Fibroblast of pulmonary artery (primary cell): ENCODE measurements around the gene SNCA.

ENCODE experiments used
- DNase-seq: peaks from one replicate; pipeline ENCODE4 v3.0.0-alpha.2; 2010; ENCODE audit warnings: low read depth
- H3K4me3 ChIP-seq: replicated peaks from 2 replicates; pipeline ENCODE4 v1.5.1; 2011; ENCODE audit warnings: low read depth, mild to moderate bottlenecking, control low read depth, low read length, moderate library complexity
- CTCF ChIP-seq: IDR thresholded peaks from 2 replicates; pipeline ENCODE4 v1.5.1; 2011; ENCODE audit warnings: mild to moderate bottlenecking, control low read depth, low read length, inconsistent platforms; ENCODE audit errors: missing control alignments

The SNCA gene

GRCh38 chr4:89820010-89820409 lies 17.0 kb downstream of the SNCA start:
- H3K4me3 ChIP-seq = no peak overlapping the region
- no peak for TF ChIP-seq CTCF
- no peak for DNase-seq

DNA sequence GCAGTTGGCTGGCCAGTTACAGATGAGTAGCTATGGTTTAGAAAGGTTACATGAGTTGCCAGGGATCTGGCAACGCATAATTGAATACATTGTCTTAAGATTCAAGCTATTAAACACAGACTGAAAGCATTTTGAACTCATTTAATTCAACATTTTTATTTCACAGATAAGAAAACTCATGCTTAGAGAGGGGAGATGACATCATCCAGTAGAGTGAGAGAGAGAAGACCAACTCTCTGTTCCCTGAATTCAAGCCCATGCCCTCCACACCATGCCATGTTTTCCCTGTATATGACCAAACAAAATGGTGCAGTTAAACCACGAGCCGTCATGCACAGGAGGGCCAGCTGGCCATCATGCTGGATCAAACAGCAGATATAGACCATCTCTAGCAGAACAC lies 22.6 kb downstream of the SNCA start:
- no peak overlapping the region for H3K4me3 ChIP-seq

DNA sequence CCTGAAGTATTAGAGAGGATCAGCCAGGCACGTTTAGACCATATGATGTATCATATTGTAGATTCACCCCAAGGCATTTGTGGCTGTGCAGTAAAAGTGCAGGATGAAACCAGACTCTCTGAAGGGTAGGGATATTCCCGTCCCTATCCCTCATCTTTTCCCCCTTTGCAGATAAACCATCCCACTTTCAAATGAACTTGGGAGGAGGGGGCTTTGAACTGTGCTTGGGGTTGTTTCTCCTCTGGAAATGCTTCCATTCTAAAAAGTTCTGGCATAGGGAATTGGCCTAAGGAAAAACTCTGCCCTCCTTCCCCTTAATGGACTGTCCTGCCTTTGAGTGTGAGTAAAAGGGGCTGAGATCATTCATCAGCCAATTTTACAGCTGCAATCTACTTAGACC lies 23.8 kb downstream of the SNCA start:
- DNase-seq = no peak
- TF ChIP-seq CTCF = no peak

More for the DNA sequence above, 22.6 kb downstream of the SNCA start:
- no peak for TF ChIP-seq CTCF
- no peak for DNase-seq

GRCh38 chr4:89807441-89808140 lies 29.4 kb downstream of the SNCA start:
- DNase-seq = no peak
- no peak overlapping the region for H3K4me3 ChIP-seq
- TF ChIP-seq CTCF = no peak

More for the DNA sequence above, 23.8 kb downstream of the SNCA start:
- no peak overlapping the region for H3K4me3 ChIP-seq

DNA sequence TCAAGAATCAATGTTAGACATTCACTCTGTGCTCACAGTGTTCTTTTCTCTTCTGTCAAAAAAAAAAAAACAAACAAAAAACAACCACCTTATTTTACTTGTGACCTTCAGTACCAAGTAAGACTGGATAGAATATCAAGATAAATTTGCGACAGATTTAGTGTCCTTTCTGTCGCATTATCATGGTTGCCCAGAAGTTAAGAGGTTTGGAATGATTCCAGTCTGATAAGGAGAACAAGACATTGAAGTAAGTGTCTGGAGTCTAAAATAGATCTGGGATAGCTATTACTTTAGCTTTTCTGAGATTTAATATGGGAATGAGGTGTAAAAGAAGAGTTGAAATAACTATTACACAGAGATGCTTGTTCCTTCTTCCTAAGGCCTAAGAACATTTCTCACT lies 31.7 kb downstream of the SNCA start:
- TF ChIP-seq CTCF = no peak
- no peak overlapping the region for H3K4me3 ChIP-seq
- DNase-seq = no peak

DNA sequence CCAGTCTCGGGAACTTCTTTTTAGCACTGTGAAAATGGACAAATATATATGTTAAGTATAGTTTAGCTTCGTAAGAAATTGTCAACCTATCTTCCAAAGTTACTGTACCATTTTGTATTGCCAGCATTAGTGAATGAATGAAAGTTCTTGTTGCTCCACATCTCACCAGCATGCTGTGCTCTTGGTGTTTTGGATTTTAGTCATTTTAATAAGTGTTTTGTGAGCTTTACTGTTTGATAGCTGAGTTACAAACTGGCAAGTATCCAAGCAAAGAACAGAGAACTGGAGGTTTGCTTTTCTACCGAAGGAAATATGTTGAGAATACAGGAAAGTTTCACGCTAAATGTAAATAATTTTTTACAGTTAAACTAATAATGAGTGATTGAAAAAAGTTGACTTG lies 33.0 kb downstream of the SNCA start:
- TF ChIP-seq CTCF = no peak
- no peak for DNase-seq
- H3K4me3 ChIP-seq = no peak overlapping the region

DNA sequence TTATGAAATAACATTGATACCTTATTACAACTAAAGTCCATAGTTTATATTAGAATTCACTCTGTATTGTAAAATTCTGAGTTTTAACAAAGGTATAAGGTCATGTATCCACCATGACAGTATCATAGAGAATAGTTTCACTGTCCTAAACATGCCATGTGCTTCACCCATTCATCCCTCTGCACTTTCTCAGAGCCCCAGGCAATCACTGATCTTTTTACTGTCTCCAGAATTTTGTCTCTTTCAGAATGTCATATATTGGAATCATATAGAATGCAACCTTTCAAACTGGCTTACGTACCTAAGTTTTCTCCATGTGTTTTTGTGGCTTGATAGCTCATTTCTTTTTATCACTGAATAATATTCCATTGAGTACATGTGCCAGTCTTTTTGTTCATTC lies 33.9 kb downstream of the SNCA start:
- no peak for DNase-seq

More for the DNA sequence above, 33.9 kb downstream of the SNCA start:
- no peak overlapping the region for H3K4me3 ChIP-seq
- TF ChIP-seq CTCF = no peak
